ENCODE results near the gene LRP8. TPM values are rescaled to one million over a fixed set of nuclear protein-coding genes. Genes with fewer than 3 reads are reported as not detected.
"Not testable (repeated sequence)": the region's sequence is repeated elsewhere in the genome, so short reads cannot be mapped to it uniquely, and the experiment has no call there.

LRP8 gene
- total RNA-seq, 1 donor from 2014 or later = 4.4 TPM

- TF ChIP-seq CTCF (IDR thresholded peaks at IDR 0.05) = no peak
- no peak for DNase-seq (ENCODE audit: extremely low spot score, unreplicated experiment)
- no peak overlapping the region for H3K4me3 Mint-ChIP-seq (ENCODE audit: unreplicated experiment)
Observed at GRCh38 chr1:53284224-53285020, 43.4 kb downstream of the LRP8 start.

GRCh38 chr1:53283156-53283555 is 44.7 kb downstream of the LRP8 start:
- H3K4me3 Mint-ChIP-seq (ENCODE audit: unreplicated experiment); H3K9me3 Mint-ChIP-seq (ENCODE audit: unreplicated experiment); H3K27ac Mint-ChIP-seq (ENCODE audit: unreplicated experiment); DNase-seq (ENCODE audit: extremely low spot score, unreplicated experiment); H3K36me3 Mint-ChIP-seq (ENCODE audit: unreplicated experiment); H3K27me3 Mint-ChIP-seq (ENCODE audit: unreplicated experiment); H3K4me1 Mint-ChIP-seq (ENCODE audit: unreplicated experiment): not testable (repeated sequence)

More at GRCh38 chr1:53284224-53285020, 43.4 kb downstream of the LRP8 start:
- Mint-ChIP-seq H3K9me3 (ENCODE audit: unreplicated experiment) (no peaks in the 10 kb centered on the region), H3K27ac (ENCODE audit: unreplicated experiment) (no peak overlapping the region), H3K36me3 (ENCODE audit: unreplicated experiment) (no peaks in the 10 kb centered on the region), H3K4me1 (ENCODE audit: unreplicated experiment) (no peaks in the 10 kb centered on the region), H3K27me3 (ENCODE audit: unreplicated experiment) (no peaks in the 10 kb centered on the region)

GRCh38 chr1:53281133-53281532 is 46.7 kb downstream of the LRP8 start:
- Mint-ChIP-seq H3K27ac (ENCODE audit: unreplicated experiment) (no peak overlapping the region), H3K9me3 (ENCODE audit: unreplicated experiment) (no peaks in the 10 kb centered on the region), H3K4me3 (ENCODE audit: unreplicated experiment) (no peak overlapping the region), H3K36me3 (ENCODE audit: unreplicated experiment) (no peaks in the 10 kb centered on the region), H3K27me3 (ENCODE audit: unreplicated experiment) (no peaks in the 10 kb centered on the region), H3K4me1 (ENCODE audit: unreplicated experiment) (no peaks in the 10 kb centered on the region)
- no peak for DNase-seq (ENCODE audit: extremely low spot score, unreplicated experiment)
- TF ChIP-seq CTCF (IDR thresholded peaks at IDR 0.05) = no peak

- H3K27me3 Mint-ChIP-seq (ENCODE audit: unreplicated experiment) = no peaks in the 10 kb centered on the region
- H3K4me3 Mint-ChIP-seq (ENCODE audit: unreplicated experiment) = no peak overlapping the region
- DNase-seq (ENCODE audit: extremely low spot score, unreplicated experiment) = no peak
- H3K9me3 Mint-ChIP-seq (ENCODE audit: unreplicated experiment) = no peaks in the 10 kb centered on the region
- no peaks in the 10 kb centered on the region for H3K4me1 Mint-ChIP-seq (ENCODE audit: unreplicated experiment)
- no peak for TF ChIP-seq CTCF (IDR thresholded peaks at IDR 0.05)
- H3K36me3 Mint-ChIP-seq (ENCODE audit: unreplicated experiment) = no peaks in the 10 kb centered on the region
- H3K27ac Mint-ChIP-seq (ENCODE audit: unreplicated experiment) = no peak overlapping the region
Observed at GRCh38 chr1:53280496-53280895, 47.4 kb downstream of the LRP8 start.

GRCh38 chr1:53279296-53280200 is 48.3 kb downstream of the LRP8 start:
- no peaks in the 10 kb centered on the region for H3K36me3 Mint-ChIP-seq (ENCODE audit: unreplicated experiment)
- H3K4me1 Mint-ChIP-seq (ENCODE audit: unreplicated experiment) = no peaks in the 10 kb centered on the region
- no peak for DNase-seq (ENCODE audit: extremely low spot score, unreplicated experiment)
- no peak overlapping the region for H3K4me3 Mint-ChIP-seq (ENCODE audit: unreplicated experiment)
- no peaks in the 10 kb centered on the region for H3K9me3 Mint-ChIP-seq (ENCODE audit: unreplicated experiment)
- no peaks in the 10 kb centered on the region for H3K27me3 Mint-ChIP-seq (ENCODE audit: unreplicated experiment)
- H3K27ac Mint-ChIP-seq (ENCODE audit: unreplicated experiment) = no peak overlapping the region
- TF ChIP-seq CTCF (IDR thresholded peaks at IDR 0.05) = no peak

All from osteocyte (in vitro differentiated cells).